ENCODE measurements around the gene ANKS1A. TPM values are rescaled to one million over a fixed set of nuclear protein-coding genes. Genes with fewer than 3 reads are reported as not detected.
A peak's percentile ranks its signal among the peaks of the same experiment; 100 is the strongest.

ANKS1A gene
- total RNA-seq, 1 experiment from 2014 or later = 35.0 TPM

- DNase-seq (ENCODE audit: low spot score) (no peak), ATAC-seq (no peak)
- H3K4me3 Mint-ChIP-seq = no peak overlapping the region
- ChIA-PET POLR2A (no interaction called here), CTCF (interaction anchor here (2.0 to 2.3 kb wide), 2 partner anchors 31 to 223 kb away, joined by 4 to 7 read pairs; no protein-coding TSS in a partner anchor)
- H3K4me1 Mint-ChIP-seq = peaks cover 48% of the 10 kb centered on the region
- peak overlapping the region; percentile 83 for H3K27ac Mint-ChIP-seq
- H3K36me3 Mint-ChIP-seq = peaks cover 18% of the 10 kb centered on the region
- H3K27me3 Mint-ChIP-seq (ENCODE audit: low read depth) = no peaks in the 10 kb centered on the region
- TF ChIP-seq ZBTB21 (CRISPR knock-in tag; IDR thresholded peaks at IDR 0.05; ENCODE audit: borderline replicate concordance) (no peak), ARID4B (CRISPR knock-in tag; IDR thresholded peaks at IDR 0.05; ENCODE audit: borderline replicate concordance) (no peak), GRHL2 (CRISPR knock-in tag; IDR thresholded peaks at IDR 0.05; ENCODE audit: insufficient replicate concordance, severe bottlenecking) (no peak), JUN (CRISPR knock-in tag; IDR thresholded peaks at IDR 0.05) (no peak), USF1 (CRISPR knock-in tag; IDR thresholded peaks at IDR 0.05) (no peak), NFE2L1 (CRISPR knock-in tag; IDR thresholded peaks at IDR 0.05) (no peak), CREM (CRISPR knock-in tag; IDR thresholded peaks at IDR 0.05) (no peak), ZNF138 (CRISPR knock-in tag; conservative IDR thresholded peaks at IDR 0.05) (no peak), ZNF219 (CRISPR knock-in tag; IDR thresholded peaks at IDR 0.05; ENCODE audit: borderline replicate concordance) (no peak), JAZF1 (CRISPR knock-in tag; IDR thresholded peaks at IDR 0.05) (no peak), FOXP4 (CRISPR knock-in tag; IDR thresholded peaks at IDR 0.05) (no peak), STAT6 (CRISPR knock-in tag; conservative IDR thresholded peaks at IDR 0.05; ENCODE audit: low read depth) (no peak), GTF2I (CRISPR knock-in tag; conservative IDR thresholded peaks at IDR 0.05) (no peak), MXD4 (CRISPR knock-in tag; IDR thresholded peaks at IDR 0.05; ENCODE audit: borderline replicate concordance) (no peak), ZNF396 (CRISPR knock-in tag; IDR thresholded peaks at IDR 0.05; ENCODE audit: borderline replicate concordance) (no peak), CBFB (CRISPR knock-in tag; IDR thresholded peaks at IDR 0.05; ENCODE audit: low read depth) (no peak)
- no peaks in the 10 kb centered on the region for H3K9me3 Mint-ChIP-seq
Observed at GRCh38 chr6:35017411-35018181, 128.5 kb downstream of the ANKS1A start.

All from WTC11 (cell line).